HG02884 (cell line): ENCODE data around the gene GET4.

ENCODE experiments used
- ATAC-seq: cut with Tn5 transposase; IDR thresholded peaks from one replicate; pipeline ENCODE4 v1.9.1; 2021; ENCODE audit warnings: mild to moderate bottlenecking, moderate library complexity; ENCODE audit not compliant: unreplicated experiment

GET4 gene

DNA sequence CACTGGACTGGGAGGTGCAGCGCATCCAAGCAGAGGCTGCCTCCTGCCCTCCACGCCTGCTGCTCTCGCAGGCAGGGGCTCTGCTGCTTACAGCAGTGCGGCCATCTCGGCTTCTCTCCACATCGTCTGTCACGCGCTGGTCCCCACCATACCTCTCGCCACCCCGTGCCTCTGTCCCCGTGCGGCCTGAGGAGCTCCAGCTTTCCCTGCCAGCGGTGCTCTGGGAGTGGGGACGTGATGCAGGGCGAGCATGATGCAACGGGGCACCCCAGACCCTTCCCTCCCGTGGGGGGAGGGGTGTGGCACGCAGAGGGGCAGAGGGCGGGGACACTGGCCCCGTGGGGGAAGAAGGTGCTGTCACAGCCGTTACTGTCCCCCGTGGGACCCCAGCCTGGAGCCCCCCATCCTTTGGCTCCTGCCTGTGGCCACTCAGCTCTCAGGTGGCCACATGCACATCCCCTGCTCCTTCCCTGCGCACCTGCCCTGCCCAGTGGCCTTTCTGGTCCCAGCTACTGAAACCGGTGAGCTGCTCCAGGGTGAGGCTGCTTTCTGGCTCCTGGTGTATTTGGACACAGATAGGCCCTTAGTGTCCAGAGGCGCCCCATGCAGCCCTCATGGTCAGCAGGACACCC is 9.0 kb downstream of the GET4 start:
- ATAC-seq, result no peak

DNA sequence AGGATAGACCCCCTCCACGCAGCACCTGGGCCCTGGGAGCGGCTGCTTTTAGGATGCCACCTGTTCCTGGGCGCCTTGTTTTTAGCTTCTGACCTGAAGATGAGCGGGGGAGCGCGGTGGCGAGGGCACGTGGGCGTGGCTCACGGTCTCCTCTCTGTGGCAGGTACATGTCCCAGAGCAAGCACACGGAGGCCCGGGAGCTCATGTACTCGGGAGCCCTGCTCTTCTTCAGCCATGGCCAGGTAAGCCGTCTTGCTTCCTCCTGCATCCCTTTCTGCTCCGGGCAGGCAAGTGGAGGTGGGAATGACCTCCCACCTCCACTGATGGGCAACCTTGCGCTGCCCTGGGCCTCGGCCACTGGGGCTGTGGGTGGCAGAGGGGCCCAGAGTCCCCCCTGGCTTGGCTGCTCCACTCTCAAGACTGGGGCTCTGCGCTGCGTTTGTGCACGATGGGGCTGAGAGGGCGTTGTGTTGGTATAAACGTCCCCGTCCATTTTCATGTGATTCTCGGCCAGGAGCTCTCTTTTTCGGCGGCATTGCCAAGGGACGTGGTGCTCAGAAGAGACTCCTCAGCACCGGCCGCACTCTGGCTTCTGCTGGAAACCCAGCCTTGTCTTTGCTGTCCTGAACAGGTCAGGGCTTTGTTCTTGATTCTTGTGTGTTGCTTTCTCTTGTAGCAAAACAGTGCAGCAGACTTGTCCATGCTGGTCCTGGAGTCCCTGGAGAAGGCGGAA is 9.7 kb downstream of the GET4 start:
- ATAC-seq, result no peak

DNA sequence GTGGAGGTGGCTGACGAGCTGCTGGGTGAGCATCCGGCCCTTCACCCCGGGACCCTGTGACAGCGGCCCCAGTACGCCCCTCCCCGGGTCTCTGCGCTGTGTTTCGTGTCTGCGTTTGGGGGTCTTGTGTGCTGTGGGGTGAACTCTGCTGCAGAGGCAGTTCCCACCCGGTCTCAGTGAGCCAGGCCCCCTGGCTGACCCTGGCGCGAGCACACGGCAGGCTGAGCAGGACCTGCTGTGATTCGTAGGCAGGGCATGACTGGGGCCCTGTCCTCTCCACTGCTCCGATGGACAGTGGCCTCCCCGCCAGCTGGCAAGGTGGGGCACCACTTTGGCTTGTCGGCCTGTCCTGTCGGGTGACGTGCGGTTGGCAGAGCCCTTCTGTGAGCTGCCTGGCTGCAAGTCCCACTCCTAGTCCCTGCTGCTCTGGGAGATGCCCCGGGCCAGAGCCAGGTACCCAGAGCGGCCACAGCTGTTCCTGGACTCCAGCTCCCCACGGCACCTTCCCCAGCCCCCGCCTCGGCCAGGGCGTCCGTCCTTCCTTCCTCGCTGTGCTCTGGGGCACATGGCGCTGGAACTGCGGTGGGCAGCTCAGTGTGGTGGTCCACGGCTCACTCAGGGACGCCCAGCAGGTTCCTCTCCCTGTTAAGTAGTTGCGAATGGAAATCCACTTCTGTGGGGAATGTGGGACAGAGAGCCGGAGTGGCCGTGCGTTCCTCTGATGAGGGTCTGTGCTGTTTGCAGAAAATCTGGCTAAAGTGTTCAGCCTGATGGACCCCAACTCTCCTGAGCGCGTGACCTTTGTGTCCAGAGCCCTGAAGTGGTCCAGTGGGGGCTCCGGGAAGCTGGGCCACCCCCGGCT is 10.5 kb downstream of the GET4 start:
- no peak for ATAC-seq

- ATAC-seq, result no peak
Observed at GRCh38 chr7:887488-887820, 11.1 kb downstream of the GET4 start.

DNA sequence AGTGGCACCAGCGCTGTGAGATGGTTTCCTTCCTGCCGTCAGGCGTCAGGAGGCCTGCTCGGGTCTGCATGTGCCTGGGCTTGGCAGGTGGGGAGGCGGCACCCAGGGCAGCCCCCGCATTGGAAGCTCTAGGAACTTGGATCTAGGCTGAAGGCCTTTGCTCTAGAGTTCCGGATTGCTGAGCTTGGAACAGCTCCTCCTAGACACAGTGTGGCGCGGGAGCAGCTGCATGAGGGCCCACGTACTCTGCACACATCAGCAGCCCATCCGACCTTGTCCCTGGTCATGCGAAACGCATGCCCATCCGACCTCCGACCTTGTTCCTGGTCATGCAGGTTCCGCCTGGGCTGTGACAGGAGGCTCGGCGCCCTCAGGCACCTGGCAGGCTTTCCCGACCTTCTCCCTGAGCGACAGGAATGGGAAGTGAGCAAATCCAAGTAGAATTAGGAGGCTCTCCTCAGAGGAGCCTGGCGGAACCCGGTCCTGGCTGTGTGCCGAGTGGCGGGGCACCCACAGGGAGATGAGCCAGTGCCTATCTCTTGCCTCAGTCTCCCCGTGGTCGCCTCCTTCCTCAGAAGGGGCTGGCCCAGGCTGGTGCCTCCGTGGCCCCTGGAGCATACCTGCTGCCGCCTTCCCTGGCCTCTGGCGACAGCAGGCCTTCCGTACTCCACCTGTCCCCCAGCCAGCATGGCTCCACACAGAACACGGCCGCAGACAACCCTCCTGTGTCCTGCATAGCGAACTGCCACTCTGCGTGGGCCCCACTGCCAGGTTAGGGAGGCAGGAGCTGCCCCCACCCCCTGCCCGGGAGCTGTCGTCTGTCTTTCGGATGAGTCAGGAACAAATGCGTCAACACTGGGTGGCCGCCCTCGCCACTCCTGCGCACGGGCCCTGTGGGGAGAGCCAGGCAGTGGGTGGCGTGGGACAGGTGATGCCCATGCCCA is 12.0 kb downstream of the GET4 start:
- ATAC-seq, result no peak

GRCh38 chr7:889025-889390 is 12.7 kb downstream of the GET4 start:
- no peak for ATAC-seq

- no peak for ATAC-seq
Observed at GRCh38 chr7:889391-889790, 13.0 kb downstream of the GET4 start.

DNA sequence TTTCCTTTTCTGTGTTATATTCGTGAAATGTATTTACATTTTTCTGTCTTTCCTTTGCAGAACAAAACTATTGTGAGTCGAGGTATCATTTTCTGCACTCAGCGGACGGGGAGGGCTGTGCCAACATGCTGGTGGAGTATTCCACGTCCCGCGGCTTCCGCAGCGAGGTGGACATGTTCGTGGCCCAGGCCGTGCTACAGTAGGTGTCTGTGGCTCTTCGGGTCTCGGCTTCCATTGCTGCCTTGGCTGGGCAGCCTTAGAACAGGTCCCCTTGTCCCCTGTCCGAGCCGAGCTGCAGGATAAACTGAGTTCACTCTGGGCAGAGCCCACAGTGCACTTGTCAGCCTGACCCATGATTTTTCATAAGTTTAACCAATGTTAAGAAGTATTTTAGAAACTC is 14.5 kb downstream of the GET4 start:
- ATAC-seq, result no peak

- ATAC-seq, result no peak
Observed at GRCh38 chr7:891291-891690, 14.9 kb downstream of the GET4 start.

DNA sequence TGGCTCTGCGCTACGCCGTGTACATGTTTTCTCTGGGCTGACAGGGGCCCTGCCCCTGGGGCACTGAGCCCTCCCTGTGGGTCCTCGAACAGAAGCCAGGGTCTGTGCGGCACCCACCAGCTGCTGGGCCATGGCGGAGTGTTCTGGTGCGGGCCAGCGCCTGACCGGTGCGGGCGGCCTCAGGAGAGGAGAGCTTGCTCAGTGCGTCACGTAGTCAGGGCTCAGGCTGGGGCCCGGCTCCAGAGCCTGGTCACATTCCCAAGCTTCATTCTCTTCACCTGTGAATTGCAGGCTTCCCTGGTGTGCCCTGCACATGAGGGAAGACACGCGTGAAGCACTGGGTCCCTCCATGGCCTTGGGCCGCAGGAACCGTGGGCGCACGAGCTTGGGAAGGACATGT is 15.5 kb downstream of the GET4 start:
- ATAC-seq, result no peak

DNA sequence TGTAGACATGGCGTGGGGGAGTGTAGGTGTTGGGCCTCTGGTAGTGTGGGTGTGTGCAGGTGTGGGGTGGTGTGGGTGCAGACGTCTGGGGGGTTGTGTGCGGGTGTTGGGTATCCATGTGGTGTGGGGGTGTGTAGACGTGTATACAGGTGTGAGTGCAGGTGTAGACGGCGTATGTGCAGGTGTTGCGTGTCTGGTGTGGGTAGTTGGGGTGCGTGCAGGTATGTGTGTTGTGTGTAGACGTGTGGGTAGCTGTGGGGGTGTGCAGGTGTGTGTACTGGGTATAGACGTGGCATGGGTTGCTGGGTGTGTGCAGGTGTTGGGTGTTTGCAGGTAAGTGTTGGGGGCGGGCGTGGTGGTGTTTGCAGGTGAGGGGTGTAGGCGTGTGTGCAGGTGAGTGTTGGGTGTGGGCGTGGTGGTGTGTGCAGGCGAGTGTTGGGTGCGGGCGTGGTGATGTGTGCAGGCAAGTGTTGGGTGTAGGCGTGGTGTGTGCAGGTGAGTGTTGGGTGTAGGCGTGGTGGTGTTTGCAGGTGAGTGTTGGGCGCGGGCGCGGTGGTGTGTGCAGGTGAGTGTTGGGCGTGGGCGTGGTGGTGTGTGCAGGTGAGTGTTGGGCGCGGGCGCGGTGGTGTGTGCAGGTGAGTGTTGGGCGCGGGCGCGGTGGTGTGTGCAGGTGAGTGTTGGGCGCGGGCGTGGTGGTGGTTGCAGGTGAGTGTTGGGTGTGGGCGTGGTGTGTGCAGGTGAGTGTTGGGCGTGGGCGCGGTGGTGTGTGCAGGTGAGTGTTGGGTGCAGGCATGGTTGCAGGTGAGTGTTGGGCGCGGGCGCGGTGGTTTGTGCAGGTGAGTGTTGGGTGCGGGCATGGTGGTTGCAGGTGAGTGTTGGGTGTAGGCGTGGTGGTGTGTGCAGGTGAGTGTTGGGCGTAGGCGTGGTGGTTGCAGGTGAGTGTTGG is 16.6 kb downstream of the GET4 start:
- ATAC-seq, result no peak

DNA sequence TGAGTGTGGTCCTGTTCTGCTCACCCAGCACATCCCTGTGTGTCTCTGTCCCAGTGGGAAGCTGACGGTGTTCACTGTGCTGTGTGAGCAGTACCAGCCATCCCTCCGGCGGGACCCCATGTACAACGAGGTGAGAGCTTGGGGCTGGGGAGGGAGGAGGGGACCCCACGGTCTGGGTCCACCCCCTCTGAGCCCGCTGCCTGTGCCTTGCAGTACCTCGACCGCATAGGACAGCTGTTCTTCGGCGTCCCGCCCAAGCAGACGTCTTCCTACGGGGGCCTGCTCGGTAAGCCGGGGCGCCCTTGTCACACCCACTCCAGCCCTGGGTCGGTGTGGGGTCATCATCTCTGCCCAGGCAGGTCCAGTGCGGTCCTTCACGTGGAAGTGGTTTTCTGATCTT is 17.3 kb downstream of the GET4 start:
- no peak for ATAC-seq

DNA sequence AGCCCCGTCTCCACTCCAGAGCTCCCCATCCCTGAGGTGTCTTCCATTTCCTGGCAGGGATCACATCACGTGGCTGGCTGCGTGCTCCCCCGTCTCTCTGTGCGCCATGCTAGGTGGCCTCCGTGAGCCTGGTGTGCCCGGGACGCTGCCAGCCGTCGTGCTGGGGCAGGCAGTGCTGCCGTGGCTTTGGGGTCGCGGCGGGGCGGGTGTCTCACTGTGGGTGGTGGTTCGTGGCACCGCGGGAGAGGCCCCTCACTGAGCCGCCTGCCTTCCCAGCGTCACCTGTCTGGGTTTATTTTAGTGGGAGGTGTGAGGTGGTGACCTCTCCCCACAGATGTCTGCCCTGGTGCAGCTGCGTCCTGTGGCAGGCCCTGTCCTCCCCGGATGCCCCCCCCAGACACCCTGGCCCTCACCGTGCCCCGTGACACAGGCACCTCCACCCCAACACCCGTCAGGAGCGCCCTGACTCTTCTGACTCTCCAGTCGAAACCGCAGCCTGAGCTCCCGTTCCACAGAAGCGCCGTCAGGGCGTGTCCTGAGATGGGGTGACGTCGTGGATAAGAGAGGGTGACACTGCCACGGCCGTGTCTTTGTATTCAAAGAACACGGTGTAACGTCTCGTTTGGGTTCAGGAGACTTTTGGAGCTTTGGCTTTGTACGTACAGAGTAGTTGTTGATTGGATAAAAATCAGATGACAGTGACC is 18.0 kb downstream of the GET4 start:
- no peak for ATAC-seq

GRCh38 chr7:894927-895450 is 18.6 kb downstream of the GET4 start:
- ATAC-seq, result no peak

DNA sequence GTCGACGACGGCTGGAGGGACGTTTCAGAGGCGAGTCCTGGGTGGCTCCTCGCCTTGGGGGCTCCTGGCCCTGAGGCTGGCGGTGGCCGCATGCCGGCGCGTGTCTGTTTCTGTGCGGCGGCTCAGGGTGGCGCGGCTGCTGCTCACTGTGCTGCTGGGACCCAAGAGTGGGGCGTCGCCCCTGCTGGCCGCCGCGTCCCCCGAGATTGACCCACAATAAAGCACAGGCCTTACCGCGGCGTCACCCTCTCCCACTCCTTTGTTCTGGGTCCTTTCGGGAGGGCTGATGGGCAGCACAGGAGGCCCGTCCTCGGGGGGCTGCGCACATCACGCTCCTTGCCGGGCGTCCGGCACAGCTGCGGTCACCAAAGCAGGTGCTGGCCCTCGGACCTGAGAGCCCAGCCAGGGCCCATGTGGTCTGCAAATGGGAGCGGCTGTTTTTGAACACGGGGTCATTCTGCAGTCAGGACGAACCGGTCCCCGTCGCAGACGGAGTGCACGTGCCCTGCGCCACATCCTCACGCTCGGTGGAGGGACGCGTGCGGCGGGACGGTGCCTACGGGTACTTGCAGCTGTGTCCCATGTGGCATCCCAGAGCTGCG is 19.2 kb downstream of the GET4 start:
- no peak for ATAC-seq

- no peak for ATAC-seq
Observed at GRCh38 chr7:896346-897075, 20.2 kb downstream of the GET4 start.

- no peak for ATAC-seq
Observed at GRCh38 chr7:897086-897485, 20.7 kb downstream of the GET4 start.

DNA sequence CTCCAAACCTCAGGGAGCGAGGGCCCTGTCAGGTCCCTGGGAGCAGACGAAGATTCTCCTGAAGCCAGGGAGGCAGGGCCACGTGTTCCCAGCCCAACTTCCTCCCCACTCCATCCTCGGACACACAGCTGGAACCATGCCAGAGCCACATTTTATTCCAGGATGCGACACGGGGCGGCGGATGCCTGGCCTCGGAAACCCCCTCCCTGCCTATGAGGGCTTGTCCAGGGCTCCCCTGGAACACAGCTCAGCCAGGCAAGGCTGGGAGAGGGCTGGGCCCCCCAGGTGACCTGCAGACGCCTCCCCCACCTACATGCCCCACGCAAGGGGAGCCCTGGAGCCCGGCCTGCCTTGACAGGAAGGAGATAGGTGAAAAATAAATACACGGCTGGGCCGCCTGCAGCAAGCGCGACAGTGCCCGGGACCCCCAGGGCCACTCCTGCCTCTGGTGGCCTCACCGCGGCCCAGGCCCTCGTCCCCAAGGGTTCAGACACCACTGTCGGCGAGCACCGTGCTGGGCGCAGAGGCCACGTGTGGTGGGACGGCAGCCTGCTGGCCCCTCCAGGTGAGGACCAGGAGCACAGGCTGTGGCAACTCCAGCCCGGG is 21.5 kb downstream of the GET4 start:
- no peak for ATAC-seq
